ENCODE data around the gene EMSY. TPM values are rescaled to one million over a fixed set of nuclear protein-coding genes. Genes with fewer than 3 reads are reported as not detected.

Gene EMSY
- total RNA-seq, 2 donors from 2014 or later: 24.3 to 39.4 TPM

GRCh38 chr11:76513654-76514034 lies 68.8 kb downstream of the EMSY start:
- no peak for DNase-seq (ENCODE audit: low spot score)
- no peaks in the 10 kb centered on the region for H3K9me3 ChIP-seq
- no peak for TF ChIP-seq POLR2A (IDR thresholded peaks at IDR 0.05)
- whole genome bisulfite sequencing: 79% methylated on average over 3 of the region's 3 CpGs
- intact Hi-C loops (cut with DNase I): loop anchor here (2.0 kb wide), 1 partner anchor 307 kb away; the partner anchor contains the start of gene WNT11
- H3K27me3 ChIP-seq (replicated peaks; ENCODE audit: insufficient read depth): no peaks in the 10 kb centered on the region
- H3K4me1 ChIP-seq (replicated peaks): peaks cover 4% of the 10 kb centered on the region
- no peak overlapping the region for H3K4me3 ChIP-seq
- no peak overlapping the region for H3K27ac ChIP-seq
- H3K36me3 ChIP-seq: no peaks in the 10 kb centered on the region

GRCh38 chr11:76515494-76515893 lies 70.7 kb downstream of the EMSY start:
- 54% methylated on average over 1 of the region's 1 CpG for WGBS
- H3K27me3 ChIP-seq (replicated peaks; ENCODE audit: insufficient read depth): no peaks in the 10 kb centered on the region
- H3K36me3 ChIP-seq: no peaks in the 10 kb centered on the region
- peaks cover 4% of the 10 kb centered on the region for H3K4me1 ChIP-seq (replicated peaks)
- intact Hi-C loops (cut with DNase I): no loop called here
- DNase-seq (ENCODE audit: low spot score): no peak
- no peak overlapping the region for H3K27ac ChIP-seq
- no peaks in the 10 kb centered on the region for H3K9me3 ChIP-seq
- no peak overlapping the region for H3K4me3 ChIP-seq
- no peak for TF ChIP-seq POLR2A (IDR thresholded peaks at IDR 0.05)
- TF ChIP-seq POLR2AphosphoS5 (IDR thresholded peaks at IDR 0.05): no peak
- no peak for TF ChIP-seq CTCF (IDR thresholded peaks at IDR 0.05)

GRCh38 chr11:76523147-76523546 lies 78.3 kb downstream of the EMSY start:
- 36% methylated on average over 5 of the region's 5 CpGs for WGBS

GRCh38 chr11:76523786-76524436 lies 79.1 kb downstream of the EMSY start:
- intact Hi-C loops (cut with DNase I): no loop called here
- H3K36me3 ChIP-seq: no peaks in the 10 kb centered on the region
- H3K27ac ChIP-seq: no peak overlapping the region
- no peak for DNase-seq (ENCODE audit: low spot score)
- no peak overlapping the region for H3K4me3 ChIP-seq
- TF ChIP-seq POLR2A (IDR thresholded peaks at IDR 0.05) (no peak), POLR2AphosphoS5 (IDR thresholded peaks at IDR 0.05) (no peak), CTCF (IDR thresholded peaks at IDR 0.05) (no peak)
- H3K27me3 ChIP-seq (replicated peaks; ENCODE audit: insufficient read depth): no peaks in the 10 kb centered on the region
- H3K9me3 ChIP-seq: no peaks in the 10 kb centered on the region
- 100% methylated on average over 2 of the region's 2 CpGs for WGBS
- H3K4me1 ChIP-seq (replicated peaks): peaks cover 5% of the 10 kb centered on the region

More at GRCh38 chr11:76523147-76523546, 78.3 kb downstream of the EMSY start:
- H3K9me3 ChIP-seq: no peaks in the 10 kb centered on the region
- no peak overlapping the region for H3K4me3 ChIP-seq
- H3K4me1 ChIP-seq (replicated peaks): peaks cover 5% of the 10 kb centered on the region
- TF ChIP-seq POLR2AphosphoS5 (IDR thresholded peaks at IDR 0.05): no peak
- no peak for TF ChIP-seq CTCF (IDR thresholded peaks at IDR 0.05)
- no peak for TF ChIP-seq POLR2A (IDR thresholded peaks at IDR 0.05)
- H3K27me3 ChIP-seq (replicated peaks; ENCODE audit: insufficient read depth): no peaks in the 10 kb centered on the region
- no peak overlapping the region for H3K27ac ChIP-seq
- no peaks in the 10 kb centered on the region for H3K36me3 ChIP-seq
- DNase-seq (ENCODE audit: low spot score): no peak
- intact Hi-C loops (cut with DNase I): no loop called here

- no peaks in the 10 kb centered on the region for H3K27me3 ChIP-seq (replicated peaks; ENCODE audit: insufficient read depth)
- H3K4me1 ChIP-seq (replicated peaks): peaks cover 5% of the 10 kb centered on the region
- H3K9me3 ChIP-seq: no peaks in the 10 kb centered on the region
- intact Hi-C loops (cut with DNase I): no loop called here
- H3K27ac ChIP-seq: no peak overlapping the region
- no peak overlapping the region for H3K4me3 ChIP-seq
- no peak for TF ChIP-seq POLR2A (IDR thresholded peaks at IDR 0.05)
- TF ChIP-seq CTCF (IDR thresholded peaks at IDR 0.05): no peak
- TF ChIP-seq POLR2AphosphoS5 (IDR thresholded peaks at IDR 0.05): no peak
- DNase-seq (ENCODE audit: low spot score): no peak
- WGBS: 47% methylated on average over 4 of the region's 4 CpGs
- H3K36me3 ChIP-seq: no peaks in the 10 kb centered on the region
These were observed 79.6 kb downstream of the EMSY start for GRCh38 chr11:76524461-76524860.

Data from prostate gland (tissue), 2 donors.